ENCODE data around the gene SPEM1. TPM values are rescaled to one million over a fixed set of nuclear protein-coding genes. Genes with fewer than 3 reads are reported as not detected.

The SPEM1 gene
- total RNA-seq, 1 experiment from 2014 or later, result not detected

DNA sequence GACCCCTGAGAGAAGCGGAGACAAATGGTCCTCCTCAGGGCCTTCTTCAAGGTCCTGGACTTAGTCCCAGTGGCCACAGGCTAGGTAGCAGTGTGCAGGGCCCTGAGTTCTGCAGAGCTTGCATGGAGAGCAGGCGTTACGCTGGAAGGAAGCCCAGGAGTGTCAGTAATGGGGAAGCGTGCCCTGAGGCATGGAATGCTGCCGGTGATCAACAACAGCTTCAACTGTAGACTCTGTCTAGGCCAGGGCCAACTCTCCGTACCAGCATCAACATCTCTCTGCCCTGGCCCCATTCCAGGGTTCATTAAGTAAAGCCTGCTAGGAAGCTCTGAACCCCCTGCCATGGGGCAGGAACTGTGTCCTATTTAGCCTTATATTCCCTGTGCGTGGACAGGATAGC lies 39.8 kb upstream of the SPEM1 start:
- BruUV-seq (replicated peaks), result no TSS peak
- Mint-ChIP-seq H3K9me3 (ENCODE audit: unreplicated experiment) (peaks cover 9% of the 10 kb centered on the region), H3K4me3 (ENCODE audit: unreplicated experiment) (peak overlapping the region; percentile 94), H3K27ac (ENCODE audit: low read depth, unreplicated experiment) (peak overlapping the region; percentile 90), H3K27me3 (ENCODE audit: insufficient read depth, unreplicated experiment) (no peaks in the 10 kb centered on the region), H3K36me3 (ENCODE audit: insufficient read depth, unreplicated experiment) (peaks cover 12% of the 10 kb centered on the region), H3K4me1 (ENCODE audit: insufficient read depth, unreplicated experiment) (peaks cover 13% of the 10 kb centered on the region)
- ChIA-PET CTCF (interaction anchor here (0.5 to 1.5 kb wide), 5 partner anchors 12 to 239 kb away, joined by 3 to 4 read pairs (median 3); no protein-coding TSS in a partner anchor), POLR2A (interaction anchor here (0.6 to 2.3 kb wide), 15 partner anchors 9 to 307 kb away, joined by 3 to 21 read pairs (median 4); partner anchors contain the start of genes MPDU1, PLSCR3, POLR2A and TMEM256)
- DNase-seq (ENCODE audit: unreplicated experiment), result peak; percentile 24
- TF ChIP-seq, protein P1, sequence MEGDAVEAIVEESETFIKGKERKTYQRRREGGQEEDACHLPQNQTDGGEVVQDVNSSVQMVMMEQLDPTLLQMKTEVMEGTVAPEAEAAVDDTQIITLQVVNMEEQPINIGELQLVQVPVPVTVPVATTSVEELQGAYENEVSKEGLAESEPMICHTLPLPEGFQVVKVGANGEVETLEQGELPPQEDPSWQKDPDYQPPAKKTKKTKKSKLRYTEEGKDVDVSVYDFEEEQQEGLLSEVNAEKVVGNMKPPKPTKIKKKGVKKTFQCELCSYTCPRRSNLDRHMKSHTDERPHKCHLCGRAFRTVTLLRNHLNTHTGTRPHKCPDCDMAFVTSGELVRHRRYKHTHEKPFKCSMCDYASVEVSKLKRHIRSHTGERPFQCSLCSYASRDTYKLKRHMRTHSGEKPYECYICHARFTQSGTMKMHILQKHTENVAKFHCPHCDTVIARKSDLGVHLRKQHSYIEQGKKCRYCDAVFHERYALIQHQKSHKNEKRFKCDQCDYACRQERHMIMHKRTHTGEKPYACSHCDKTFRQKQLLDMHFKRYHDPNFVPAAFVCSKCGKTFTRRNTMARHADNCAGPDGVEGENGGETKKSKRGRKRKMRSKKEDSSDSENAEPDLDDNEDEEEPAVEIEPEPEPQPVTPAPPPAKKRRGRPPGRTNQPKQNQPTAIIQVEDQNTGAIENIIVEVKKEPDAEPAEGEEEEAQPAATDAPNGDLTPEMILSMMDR (IDR thresholded peaks at IDR 0.05; ENCODE audit: unreplicated experiment), result no peak
- intact Hi-C loops (cut with micrococcal nuclease), result loop anchor here (2.0 kb wide), 1 partner anchor 26 kb away; the partner anchor contains the start of gene TMEM95

DNA sequence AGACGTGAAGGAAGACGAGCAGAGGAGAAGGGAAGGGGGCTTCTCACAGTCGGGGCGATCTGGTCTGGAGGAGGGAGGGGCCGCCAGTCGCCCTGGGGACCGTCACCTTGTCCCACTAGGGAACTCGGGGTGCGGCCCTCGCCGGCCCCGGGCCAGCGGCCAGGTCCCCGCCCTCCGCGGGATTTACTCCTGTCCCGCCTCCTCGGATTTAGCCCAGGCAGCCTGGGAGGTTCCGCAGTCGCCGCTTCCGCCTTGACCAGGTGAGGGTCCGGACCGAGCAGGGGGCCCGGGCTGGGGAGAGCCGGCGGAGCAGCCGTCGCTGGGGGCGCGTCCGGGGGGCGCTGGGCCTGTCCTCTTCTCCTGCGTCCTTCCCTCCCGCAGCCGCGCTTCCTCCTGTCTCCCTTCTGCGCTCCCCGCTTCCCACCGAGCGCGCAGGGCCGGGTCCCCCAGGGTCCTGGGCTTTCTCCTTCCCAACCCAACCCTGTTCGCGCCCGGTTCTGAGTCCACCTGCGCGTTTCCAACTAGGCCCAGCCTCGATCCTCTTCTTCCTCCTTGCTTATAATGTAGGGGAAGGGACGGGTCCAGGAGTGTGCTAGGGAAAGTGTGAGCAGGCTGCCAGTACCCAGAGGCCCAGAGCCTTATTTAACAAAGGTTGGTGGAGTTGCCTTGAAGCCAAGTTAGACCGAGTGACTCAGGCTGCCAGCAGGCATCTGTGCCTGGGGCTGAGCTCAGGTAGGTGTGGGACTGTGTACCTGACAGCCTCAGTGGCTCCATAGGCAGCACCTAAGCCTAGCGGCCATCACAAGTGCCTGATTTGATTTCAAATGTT lies 39.1 kb upstream of the SPEM1 start, which contains the start of gene TNK1:
Gene TNK1 (plus strand): TSS at position 235 of the 829 bp plus-strand sequence. CDS start 1,838 bp downstream, outside the sequence.
- TF ChIP-seq, protein P1 (IDR thresholded peaks at IDR 0.05; ENCODE audit: unreplicated experiment), result no peak
- intact Hi-C loops (cut with micrococcal nuclease), result loop anchor here (2.0 kb wide), 1 partner anchor 26 kb away; the partner anchor contains the start of gene TMEM95
- peak within 1 kb of the TSS; percentile 90 for H3K27ac Mint-ChIP-seq (ENCODE audit: low read depth, unreplicated experiment)
- DNase-seq (ENCODE audit: unreplicated experiment), result peak; percentile 54
- ChIA-PET POLR2A (interaction anchor here (0.6 to 2.3 kb wide), 21 partner anchors 9 to 306 kb away, joined by 3 to 21 read pairs (median 4); partner anchors contain the start of genes MPDU1, PLSCR3, POLR2A and TMEM256), CTCF (interaction anchor here (1.3 to 1.5 kb wide), 2 partner anchors 12 to 25 kb away, joined by 3 to 4 read pairs; no protein-coding TSS in a partner anchor)
- peaks cover 19% of the 10 kb centered on the region for H3K36me3 Mint-ChIP-seq (ENCODE audit: insufficient read depth, unreplicated experiment)
- H3K27me3 Mint-ChIP-seq (ENCODE audit: insufficient read depth, unreplicated experiment), result no peaks in the 10 kb centered on the region
- peak within 1 kb of the TSS; percentile 94 for H3K4me3 Mint-ChIP-seq (ENCODE audit: unreplicated experiment)
- peaks cover 9% of the 10 kb centered on the region for H3K9me3 Mint-ChIP-seq (ENCODE audit: unreplicated experiment)
- no TSS peak for BruUV-seq (replicated peaks)
- peaks cover 13% of the 10 kb centered on the region for H3K4me1 Mint-ChIP-seq (ENCODE audit: insufficient read depth, unreplicated experiment)

DNA sequence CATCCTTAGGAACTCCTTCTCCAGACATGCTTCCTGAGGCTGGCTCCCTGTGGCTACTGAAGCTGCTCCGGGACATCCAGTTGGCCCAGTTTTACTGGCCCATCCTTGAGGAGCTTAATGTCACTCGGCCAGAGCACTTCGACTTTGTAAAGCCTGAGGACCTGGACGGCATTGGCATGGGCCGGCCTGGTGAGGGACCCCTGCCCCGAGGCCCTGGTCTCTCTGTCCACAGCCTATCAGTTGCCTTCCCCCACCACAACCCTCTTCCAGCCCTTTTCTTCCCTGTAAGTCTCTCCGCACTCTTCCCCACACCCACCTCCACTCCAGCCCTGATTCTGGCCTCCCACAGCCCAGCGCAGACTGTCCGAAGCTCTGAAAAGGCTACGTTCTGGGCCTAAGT lies 37.2 kb upstream of the SPEM1 start:
- TF ChIP-seq, protein P1 (IDR thresholded peaks at IDR 0.05; ENCODE audit: unreplicated experiment), result no peak
- CTCF ChIA-PET, result interaction anchor here (0.8 to 1.7 kb wide), 4 partner anchors 25 to 178 kb away, joined by 3 to 6 read pairs (median 4); no protein-coding TSS in a partner anchor

DNA sequence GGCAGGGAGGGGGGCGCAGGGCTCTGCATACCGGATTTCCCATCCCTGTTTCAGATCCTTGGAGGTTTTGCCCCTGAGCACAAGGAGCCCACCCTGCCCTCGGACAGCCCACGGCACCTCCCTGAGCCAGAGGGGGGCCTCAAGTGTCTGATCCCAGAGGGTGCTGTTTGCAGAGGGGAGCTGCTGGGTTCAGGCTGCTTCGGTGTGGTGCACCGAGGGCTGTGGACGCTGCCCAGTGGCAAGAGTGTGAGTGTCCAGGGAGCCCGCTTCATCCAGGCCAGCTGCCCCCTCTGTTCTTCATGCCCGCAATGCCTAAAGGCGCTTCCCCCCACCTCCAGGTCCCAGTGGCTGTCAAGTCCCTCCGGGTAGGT lies 36.8 kb upstream of the SPEM1 start:
- intact Hi-C loops (cut with micrococcal nuclease), result no loop called here
- Mint-ChIP-seq H3K9me3 (ENCODE audit: unreplicated experiment) (peaks cover 9% of the 10 kb centered on the region), H3K27ac (ENCODE audit: low read depth, unreplicated experiment) (no peak overlapping the region), H3K4me3 (ENCODE audit: unreplicated experiment) (no peak overlapping the region), H3K36me3 (ENCODE audit: insufficient read depth, unreplicated experiment) (peaks cover 27% of the 10 kb centered on the region), H3K4me1 (ENCODE audit: insufficient read depth, unreplicated experiment) (peaks cover 13% of the 10 kb centered on the region), H3K27me3 (ENCODE audit: insufficient read depth, unreplicated experiment) (no peaks in the 10 kb centered on the region)
- no peak for DNase-seq (ENCODE audit: unreplicated experiment)
- CTCF ChIA-PET, result interaction anchor here (0.8 to 1.7 kb wide), 2 partner anchors 26 to 28 kb away, joined by 3 to 6 read pairs; no protein-coding TSS in a partner anchor
- POLR2A ChIA-PET, result interaction anchor here (0.6 to 1.4 kb wide), 3 partner anchors 9 to 22 kb away, joined by 3 read pairs; no protein-coding TSS in a partner anchor
- TF ChIP-seq, protein P1 (IDR thresholded peaks at IDR 0.05; ENCODE audit: unreplicated experiment), result no peak
- BruUV-seq (replicated peaks), result no TSS peak

More for the DNA sequence above, 37.2 kb upstream of the SPEM1 start:
- no peak for DNase-seq (ENCODE audit: unreplicated experiment)
- Mint-ChIP-seq H3K27me3 (ENCODE audit: insufficient read depth, unreplicated experiment) (no peaks in the 10 kb centered on the region), H3K4me3 (ENCODE audit: unreplicated experiment) (no peak overlapping the region), H3K27ac (ENCODE audit: low read depth, unreplicated experiment) (no peak overlapping the region), H3K4me1 (ENCODE audit: insufficient read depth, unreplicated experiment) (peaks cover 13% of the 10 kb centered on the region), H3K9me3 (ENCODE audit: unreplicated experiment) (peaks cover 9% of the 10 kb centered on the region), H3K36me3 (ENCODE audit: insufficient read depth, unreplicated experiment) (peaks cover 23% of the 10 kb centered on the region)
- intact Hi-C loops (cut with micrococcal nuclease), result no loop called here
- POLR2A ChIA-PET, result interaction anchor here (0.6 to 1.8 kb wide), 4 partner anchors 10 to 54 kb away, joined by 3 to 5 read pairs (median 3); no protein-coding TSS in a partner anchor
- BruUV-seq (replicated peaks), result no TSS peak

All from MCF 10A (cell line).